Measurements from ENCODE around the gene CHD6. TPM values are rescaled to one million over a fixed set of nuclear protein-coding genes. Genes with fewer than 3 reads are reported as not detected.

Gene CHD6
- total and polyA plus RNA-seq, 2 of the 13 experiments (the other 11 are each of a cell fraction or from before 2014, with no cell fraction given), result 14.4 to 52.0 TPM

DNA sequence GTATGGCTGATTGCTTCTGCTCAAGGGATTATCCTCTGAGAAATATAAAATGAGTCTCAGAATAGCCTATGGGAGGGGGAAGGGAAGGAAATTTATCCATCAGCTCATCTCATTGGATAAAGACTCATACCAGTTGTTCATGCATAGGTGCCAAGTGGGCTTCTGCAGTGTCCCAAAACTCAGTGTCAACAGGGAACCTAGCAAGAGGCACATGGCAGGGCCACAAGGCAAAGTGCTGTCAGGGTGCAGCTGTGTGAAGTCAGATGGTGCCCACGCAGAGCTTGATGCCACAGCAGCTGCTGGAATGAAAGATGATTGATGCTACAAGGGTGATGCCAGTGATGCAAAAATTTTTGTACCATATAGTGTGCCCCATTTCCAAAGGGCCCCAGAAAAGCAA is 3.2 kb upstream of the CHD6 start (continued):
- TF ChIP-seq HNF1B (CRISPR knock-in tag; IDR thresholded peaks at IDR 0.05), result no peak
- TF ChIP-seq ZBTB1 (CRISPR knock-in tag; IDR thresholded peaks at IDR 0.05; ENCODE audit: borderline replicate concordance), result no peak
- TF ChIP-seq CEBPG (CRISPR knock-in tag; IDR thresholded peaks at IDR 0.05), result no peak
- TF ChIP-seq ZKSCAN1 (IDR thresholded peaks at IDR 0.05; ENCODE audit: low read length), result no peak
- no peak for TF ChIP-seq ZMYM2 (CRISPR knock-in tag; IDR thresholded peaks at IDR 0.05)
- no peak for TF ChIP-seq GFI1 (CRISPR knock-in tag; IDR thresholded peaks at IDR 0.05; ENCODE audit: borderline replicate concordance)
- TF ChIP-seq NCOA1 (CRISPR knock-in tag; IDR thresholded peaks at IDR 0.05), result no peak
- TF ChIP-seq ZNF614 (CRISPR knock-in tag; IDR thresholded peaks at IDR 0.05; ENCODE audit: borderline replicate concordance), result no peak
- no peak for TF ChIP-seq TP53 (CRISPR knock-in tag; conservative IDR thresholded peaks at IDR 0.05)
- no peak for TF ChIP-seq DPF2 (CRISPR knock-in tag; IDR thresholded peaks at IDR 0.05; ENCODE audit: borderline replicate concordance, low read depth)

GRCh38 chr20:41619360-41620100 is 1.4 kb upstream of the CHD6 start:
- Histone ChIP-seq H3K36me3 (replicated peaks in 1 of 2; ENCODE audit: control insufficient read depth in 1 of 2, insufficient read depth in 2 of 2, low read length in 2 of 2) (peaks cover 0 to 1% of the 10 kb centered on the region in 2 experiments; a peak in 2 of 5 replicates), H3K9me3 (ENCODE audit: low read length) (no peaks in the 10 kb centered on the region), H4K20me1 (ENCODE audit: insufficient read depth, low read length) (peaks cover 28% of the 10 kb centered on the region), H3K4me2 (ENCODE audit: low read depth, low read length) (peak overlapping the region; percentile 91), H3K4me3 (replicated peaks in 1 of 3; ENCODE audit: insufficient read depth in 1 of 3, low read depth in 2 of 3, low read length in 3 of 3) (peak overlapping the region; percentile 87 to 99 (median 96)), H3K27me3 (ENCODE audit: control insufficient read depth in 1 of 2, insufficient read depth in 2 of 2, low read length in 2 of 2) (no peaks in the 10 kb centered on the region; a peak in 1 of 5 replicates), H3K79me2 (ENCODE audit: insufficient read depth, low read length) (peaks cover 31% of the 10 kb centered on the region), H3K27ac (ENCODE audit: extremely low read length, insufficient read depth, low read length) (no peak overlapping the region), H2AFZ (ENCODE audit: low read length) (peak overlapping the region; percentile 38), H3K4me1 (ENCODE audit: insufficient read depth, low read length) (peaks cover 35% of the 10 kb centered on the region), H3K9ac (ENCODE audit: insufficient read depth, low read depth, low read length) (peak overlapping the region; percentile 62; the same call in 1 of the 2 replicates)
- CTCF ChIA-PET (ENCODE audit: low intra/inter-chr PET ratio, low total read pairs), result no interaction called here
- no TSS peak for BruUV-seq (replicated peaks)
- WGBS (ENCODE audit: low lambda C conversion rate), result 35% methylated on average over 5 of the region's 5 CpGs
- intact Hi-C loops (cut with micrococcal nuclease; ENCODE audit: unreplicated experiment), result loop anchor here (2.0 to 5.0 kb wide), 3 partner anchors 42 to 152 kb away; no protein-coding TSS in a partner anchor
- POLR2A ChIA-PET, result interaction anchor here (1.0 to 3.3 kb wide), 4 partner anchors 24 to 86 kb away, joined by 3 to 29 read pairs (median 10); no protein-coding TSS in a partner anchor
- FAIRE-seq, result no peak
- peak; percentile 10; the same call in 2 of the 3 replicates for ATAC-seq
- in situ Hi-C loops (cut with HindIII; ENCODE audit: extremely low pct_ligation_motif_present, low pct_unique_long_range_greater_than_20kb), result no loop called here
- DNase-seq (ENCODE audit: low spot score), result no peak
- TF ChIP-seq GATA4 (IDR thresholded peaks at IDR 0.05; ENCODE audit: borderline replicate concordance, low read depth) (no peak), ZNF253 (CRISPR knock-in tag; IDR thresholded peaks at IDR 0.05; ENCODE audit: borderline replicate concordance) (no peak), DNMT3B (CRISPR knock-in tag; conservative IDR thresholded peaks at IDR 0.05) (no peak), ZNF7 (CRISPR knock-in tag; IDR thresholded peaks at IDR 0.05) (no peak), TRAFD1 (CRISPR knock-in tag; IDR thresholded peaks at IDR 0.05; ENCODE audit: borderline replicate concordance) (0 out of 2 replicates have a peak, but pooled peaks have one; percentile 14), RAD21 (CRISPR knock-in tag; IDR thresholded peaks at IDR 0.05) (peak; percentile 17; the same call in 1 of the 2 replicates), STAG1 (CRISPR knock-in tag; IDR thresholded peaks at IDR 0.05) (peak; percentile 62), ZNF839 (CRISPR knock-in tag; IDR thresholded peaks at IDR 0.05; ENCODE audit: borderline replicate concordance) (no peak)
- TF ChIP-seq, protein P1, sequence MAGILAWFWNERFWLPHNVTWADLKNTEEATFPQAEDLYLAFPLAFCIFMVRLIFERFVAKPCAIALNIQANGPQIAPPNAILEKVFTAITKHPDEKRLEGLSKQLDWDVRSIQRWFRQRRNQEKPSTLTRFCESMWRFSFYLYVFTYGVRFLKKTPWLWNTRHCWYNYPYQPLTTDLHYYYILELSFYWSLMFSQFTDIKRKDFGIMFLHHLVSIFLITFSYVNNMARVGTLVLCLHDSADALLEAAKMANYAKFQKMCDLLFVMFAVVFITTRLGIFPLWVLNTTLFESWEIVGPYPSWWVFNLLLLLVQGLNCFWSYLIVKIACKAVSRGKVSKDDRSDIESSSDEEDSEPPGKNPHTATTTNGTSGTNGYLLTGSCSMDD (CRISPR knock-in tag; IDR thresholded peaks at IDR 0.05), result no peak

Data from HepG2 (cell line).